PC-3 (cell line): Measurements from ENCODE around the gene TNRC6C. TPM values are rescaled to one million over a fixed set of nuclear protein-coding genes. Genes with fewer than 3 reads are reported as not detected.

ENCODE experiments used
- ATAC-seq: fragments of 200-7000 bp; cut with Tn5 transposase; 2 replicates; pipeline ENCODE4 v1.9.1; 2020; ENCODE audit warnings: mild to moderate bottlenecking, moderate library complexity
- BruUV-seq: library from RNA; stranded (reverse); fragments of 400-500 nt; replicated peaks from 2 replicates; lab custom pipeline; 2021; lab: Mats Ljungman, UMichigan
- CTCF ChIA-PET: fragments of 300-600 bp; sonication (Branson Sonifier 250); formaldehyde crosslinking; loops from one replicate; lab custom pipeline; 2022; ENCODE audit warnings: antibody characterized with exemption; lab: Charles Lee
- POLR2A ChIA-PET: fragments of 300-600 bp; sonication (Branson Sonifier 250); formaldehyde crosslinking; loops from one replicate; lab custom pipeline; 2022; ENCODE audit warnings: antibody characterized with exemption; ENCODE audit not compliant: unreplicated experiment; lab: Charles Lee
- DNase-seq: peaks from one replicate; pipeline ENCODE4 v3.0.0-alpha.2; 2015
- H2AFZ ChIP-seq: fragments of 300-600 bp; sonication (generic); 2 replicates; pipeline ENCODE4 v1.6.0; 2016; ENCODE audit warnings: antibody characterized with exemption, low read length
- H3F3A ChIP-seq: fragments of 300-600 bp; sonication (generic); one replicate; pipeline ENCODE4 v1.6.0; 2017; ENCODE audit warnings: antibody characterized with exemption, low read length, control low read depth, mild to moderate bottlenecking; ENCODE audit not compliant: unreplicated experiment
- H3K27ac ChIP-seq: fragments of 300-600 bp; sonication (generic); 2 replicates; pipeline ENCODE4 v1.5.1; 2016; ENCODE audit warnings: mild to moderate bottlenecking, low read length
- H3K27me3 ChIP-seq: fragments of 300-600 bp; sonication (generic); 2 replicates; pipeline ENCODE4 v1.6.1; 2016; ENCODE audit warnings: low read length, mixed read lengths
- H3K36me3 ChIP-seq: fragments of 300-600 bp; sonication (generic); 2 replicates; pipeline ENCODE4 v1.6.1; 2016; ENCODE audit warnings: low read depth, mixed run types, low read length, mixed read lengths
- H3K4me1 ChIP-seq: fragments of 300-600 bp; sonication (generic); 2 replicates; pipeline ENCODE4 v1.5.1; 2016; ENCODE audit warnings: low read length; ENCODE audit not compliant: insufficient read depth
- H3K4me2 ChIP-seq: fragments of 300-600 bp; sonication (generic); 2 replicates; pipeline ENCODE4 v1.6.0; 2016; ENCODE audit warnings: low read length
- H3K4me3 ChIP-seq: fragments of 300-600 bp; sonication (generic); 2 replicates; pipeline ENCODE4 v1.5.1; 2016; ENCODE audit warnings: mild to moderate bottlenecking, low read length, mixed read lengths
- H3K79me2 ChIP-seq: fragments of 300-600 bp; sonication (generic); 2 replicates; pipeline ENCODE4 v1.6.1; 2017; ENCODE audit warnings: low read length, mixed read lengths
- H3K9ac ChIP-seq: fragments of 300-600 bp; sonication (generic); 2 replicates; pipeline ENCODE4 v1.6.0; 2016; ENCODE audit warnings: mild to moderate bottlenecking, low read length
- H3K9me2 ChIP-seq: fragments of 300-600 bp; sonication (generic); replicated peaks from 2 replicates; pipeline ENCODE4 v1.6.1; 2016; ENCODE audit warnings: mixed run types, low read length, mixed read lengths
- H3K9me3 ChIP-seq: fragments of 300-600 bp; sonication (generic); 2 replicates; pipeline ENCODE4 v1.6.1; 2016; ENCODE audit warnings: low read length, mixed read lengths
- H4K20me1 ChIP-seq: fragments of 300-600 bp; sonication (generic); 2 replicates; pipeline ENCODE4 v1.6.1; 2016; ENCODE audit warnings: low read length, mixed read lengths
- CTCF ChIP-seq: fragments of 300-600 bp; sonication (generic); conservative IDR thresholded peaks from 2 replicates; pipeline ENCODE4 v1.5.1; 2017; ENCODE audit warnings: antibody characterized with exemption, low read depth, mild to moderate bottlenecking, low read length
- EZH2 ChIP-seq: fragments of 300-600 bp; sonication (generic); IDR thresholded peaks from one replicate; pipeline ENCODE4 v1.6.1; 2017; ENCODE audit warnings: antibody characterized with exemption, mild to moderate bottlenecking, low read length; ENCODE audit not compliant: unreplicated experiment
- EZH2phosphoT487 ChIP-seq: fragments of 300-600 bp; sonication (generic); IDR thresholded peaks from 2 replicates; pipeline ENCODE4 v1.6.1; 2018; ENCODE audit warnings: mild to moderate bottlenecking, antibody characterized with exemption, low read length, borderline replicate concordance
- intact Hi-C: fragments of 100-400 bp; cut with micrococcal nuclease; formaldehyde crosslinking; loops from 2 replicates; pipeline ENCODE4 v1.9.0; 2023
- total RNA-seq: library from RNA; depleted of rRNA; stranded (reverse); fragments of >200 nt; gene quantifications from 2 replicates; pipeline ENCODE4 v1.2.3, GENCODE V29; 2014

TNRC6C gene
- total RNA-seq, 1 experiment from 2014 or later: 5.3 TPM

DNA sequence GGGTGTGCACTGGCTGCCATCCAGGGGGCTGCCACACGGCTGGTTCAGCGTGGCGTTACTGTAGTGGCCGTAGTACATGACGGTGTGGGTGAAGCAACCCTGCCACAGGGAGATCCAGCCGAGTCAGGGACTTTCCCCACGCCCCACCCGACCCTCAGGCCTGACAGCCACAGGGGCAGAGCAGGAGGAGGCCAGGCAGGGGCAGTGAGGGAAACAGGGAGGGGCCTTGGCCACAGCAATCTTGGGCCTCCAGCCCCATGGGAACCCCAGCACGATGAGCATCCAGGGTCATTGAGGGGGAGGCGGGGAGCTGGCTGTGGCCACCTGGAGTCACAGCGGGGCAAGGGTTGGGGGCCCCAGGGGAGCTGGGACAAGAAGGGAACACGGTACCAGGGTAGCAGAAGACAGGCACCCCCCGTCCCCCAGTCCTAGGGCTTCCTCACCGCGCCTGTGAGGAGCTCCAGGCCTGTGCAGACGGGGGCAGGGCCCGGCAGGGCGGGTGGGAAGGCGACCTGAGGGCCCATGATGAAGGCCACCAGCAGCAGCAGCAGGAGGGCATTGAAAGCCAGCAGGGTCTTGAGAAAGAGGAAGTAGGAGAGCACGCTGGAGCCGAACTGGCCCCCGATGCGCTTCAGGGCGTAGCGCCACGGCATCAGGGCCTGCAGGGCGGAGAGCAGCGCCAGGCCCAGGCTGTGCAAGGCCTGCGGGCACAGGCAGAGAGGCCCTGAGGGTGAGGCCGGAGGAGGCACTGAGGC, 165.8 kb downstream of the TNRC6C start:
- Histone ChIP-seq H3K4me3 (no peak overlapping the region), H3K9me2 (no peaks in the 10 kb centered on the region), H3K27me3 (no peaks in the 10 kb centered on the region), H3K36me3 (peaks cover 18% of the 10 kb centered on the region; the same call in 1 of the 2 replicates), H3K9me3 (no peaks in the 10 kb centered on the region), H3K79me2 (peaks cover 23% of the 10 kb centered on the region), H3F3A (no peaks in the 10 kb centered on the region), H3K9ac (no peak overlapping the region), H2AFZ (no peak overlapping the region), H4K20me1 (no peaks in the 10 kb centered on the region), H3K27ac (no peak overlapping the region), H3K4me2 (no peak overlapping the region), H3K4me1 (peaks cover 15% of the 10 kb centered on the region)
- ATAC-seq (no peak), DNase-seq (no peak)
- CTCF ChIA-PET: no interaction called here
- intact Hi-C loops: no loop called here
- POLR2A ChIA-PET: no interaction called here
- BruUV-seq: no TSS peak
- no peak for TF ChIP-seq EZH2phosphoT487

DNA sequence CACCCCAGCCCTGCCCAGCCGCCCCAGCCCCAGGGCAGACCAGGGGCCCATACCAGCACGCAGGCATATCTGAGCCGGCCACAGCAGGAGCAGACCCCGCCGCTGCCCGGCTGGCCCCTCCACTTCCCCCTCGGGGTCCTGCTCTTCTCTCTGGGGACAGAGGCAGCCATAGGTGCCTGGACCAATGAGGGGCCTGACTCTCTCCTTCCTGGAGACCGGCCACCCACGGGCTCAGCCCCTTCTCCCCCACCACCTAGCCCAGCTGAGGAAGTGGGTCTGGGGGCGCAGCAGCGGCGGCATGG, 166.3 kb downstream of the TNRC6C start:
- Histone ChIP-seq H3K79me2 (peaks cover 23% of the 10 kb centered on the region), H3K36me3 (peaks cover 18% of the 10 kb centered on the region; the same call in 1 of the 2 replicates), H3K27ac (no peak overlapping the region), H3K9me3 (no peaks in the 10 kb centered on the region), H3K4me3 (no peak overlapping the region), H3K9me2 (no peaks in the 10 kb centered on the region), H3F3A (no peaks in the 10 kb centered on the region), H3K4me2 (no peak overlapping the region), H3K4me1 (peaks cover 18% of the 10 kb centered on the region), H4K20me1 (no peaks in the 10 kb centered on the region), H3K9ac (no peak overlapping the region), H2AFZ (no peak overlapping the region), H3K27me3 (no peaks in the 10 kb centered on the region)
- no peak for DNase-seq
- TF ChIP-seq EZH2 (no peak), EZH2phosphoT487 (no peak), CTCF (no peak)
- no TSS peak for BruUV-seq
- intact Hi-C loops: no loop called here
- POLR2A ChIA-PET: no interaction called here
- CTCF ChIA-PET: no interaction called here
- ATAC-seq: no peak

- no peak overlapping the region for H3K4me2 ChIP-seq
- intact Hi-C loops: no loop called here
- ChIA-PET CTCF (no interaction called here), POLR2A (no interaction called here)
- peaks cover 23% of the 10 kb centered on the region for H3K79me2 ChIP-seq
- ATAC-seq (no peak), DNase-seq (no peak)
- no peaks in the 10 kb centered on the region for H3K9me2 ChIP-seq
- H4K20me1 ChIP-seq: no peaks in the 10 kb centered on the region
- no peak overlapping the region for H3K27ac ChIP-seq
- no peak overlapping the region for H3K4me3 ChIP-seq
- H2AFZ ChIP-seq: no peak overlapping the region
- BruUV-seq: no TSS peak
- no peak for TF ChIP-seq CTCF
- TF ChIP-seq EZH2: no peak
- TF ChIP-seq EZH2phosphoT487: no peak
- no peaks in the 10 kb centered on the region for H3F3A ChIP-seq
- no peaks in the 10 kb centered on the region for H3K9me3 ChIP-seq
- peaks cover 18% of the 10 kb centered on the region for H3K4me1 ChIP-seq
- H3K27me3 ChIP-seq: no peaks in the 10 kb centered on the region
- H3K36me3 ChIP-seq: peaks cover 18% of the 10 kb centered on the region; the same call in 1 of the 2 replicates
- H3K9ac ChIP-seq: no peak overlapping the region
Observed at GRCh38 chr17:78125138-78125913, 166.8 kb downstream of the TNRC6C start.
